ENCODE data around the gene PDIA6. TPM values are rescaled to one million over a fixed set of nuclear protein-coding genes. Genes with fewer than 3 reads are reported as not detected.

PDIA6 gene
- total RNA-seq, 1 donor from 2014 or later = 582 TPM

DNA sequence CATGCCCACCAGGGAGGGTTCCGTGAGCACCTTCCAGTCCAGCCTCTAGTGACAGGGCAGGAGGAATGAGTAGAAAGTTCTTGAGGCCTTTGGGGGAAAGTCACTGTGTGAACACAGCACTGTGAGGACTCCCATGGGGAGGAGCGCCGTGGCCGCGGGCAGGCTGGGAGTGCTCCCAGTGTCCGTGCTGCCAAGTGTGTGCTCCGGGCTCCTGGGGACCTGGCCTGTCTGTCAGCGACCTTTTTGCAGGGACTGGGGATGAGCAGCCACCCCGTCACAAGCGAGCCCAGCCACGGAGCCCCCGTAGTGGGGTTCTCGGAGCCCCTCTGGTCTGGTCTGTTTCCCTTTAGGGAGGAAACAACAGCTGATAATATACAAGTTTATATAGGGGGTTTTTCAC is 36.8 kb downstream of the PDIA6 start:
- H3K4me3 ChIP-seq (ENCODE audit: low read depth, low read length) = no peak overlapping the region
- FAIRE-seq = no peak
- TF ChIP-seq, protein P1, sequence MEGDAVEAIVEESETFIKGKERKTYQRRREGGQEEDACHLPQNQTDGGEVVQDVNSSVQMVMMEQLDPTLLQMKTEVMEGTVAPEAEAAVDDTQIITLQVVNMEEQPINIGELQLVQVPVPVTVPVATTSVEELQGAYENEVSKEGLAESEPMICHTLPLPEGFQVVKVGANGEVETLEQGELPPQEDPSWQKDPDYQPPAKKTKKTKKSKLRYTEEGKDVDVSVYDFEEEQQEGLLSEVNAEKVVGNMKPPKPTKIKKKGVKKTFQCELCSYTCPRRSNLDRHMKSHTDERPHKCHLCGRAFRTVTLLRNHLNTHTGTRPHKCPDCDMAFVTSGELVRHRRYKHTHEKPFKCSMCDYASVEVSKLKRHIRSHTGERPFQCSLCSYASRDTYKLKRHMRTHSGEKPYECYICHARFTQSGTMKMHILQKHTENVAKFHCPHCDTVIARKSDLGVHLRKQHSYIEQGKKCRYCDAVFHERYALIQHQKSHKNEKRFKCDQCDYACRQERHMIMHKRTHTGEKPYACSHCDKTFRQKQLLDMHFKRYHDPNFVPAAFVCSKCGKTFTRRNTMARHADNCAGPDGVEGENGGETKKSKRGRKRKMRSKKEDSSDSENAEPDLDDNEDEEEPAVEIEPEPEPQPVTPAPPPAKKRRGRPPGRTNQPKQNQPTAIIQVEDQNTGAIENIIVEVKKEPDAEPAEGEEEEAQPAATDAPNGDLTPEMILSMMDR (IDR thresholded peaks at IDR 0.05; ENCODE audit: insufficient read depth, low read length, severe bottlenecking) = no peak
- peaks cover 8% of the 10 kb centered on the region for H3K36me3 ChIP-seq (ENCODE audit: control insufficient read depth, insufficient read depth, low read length)
- no peaks in the 10 kb centered on the region for H3K27me3 ChIP-seq (ENCODE audit: control insufficient read depth, insufficient read depth, low read length)
- no peak for DNase-seq (ENCODE audit: low read depth)

DNA sequence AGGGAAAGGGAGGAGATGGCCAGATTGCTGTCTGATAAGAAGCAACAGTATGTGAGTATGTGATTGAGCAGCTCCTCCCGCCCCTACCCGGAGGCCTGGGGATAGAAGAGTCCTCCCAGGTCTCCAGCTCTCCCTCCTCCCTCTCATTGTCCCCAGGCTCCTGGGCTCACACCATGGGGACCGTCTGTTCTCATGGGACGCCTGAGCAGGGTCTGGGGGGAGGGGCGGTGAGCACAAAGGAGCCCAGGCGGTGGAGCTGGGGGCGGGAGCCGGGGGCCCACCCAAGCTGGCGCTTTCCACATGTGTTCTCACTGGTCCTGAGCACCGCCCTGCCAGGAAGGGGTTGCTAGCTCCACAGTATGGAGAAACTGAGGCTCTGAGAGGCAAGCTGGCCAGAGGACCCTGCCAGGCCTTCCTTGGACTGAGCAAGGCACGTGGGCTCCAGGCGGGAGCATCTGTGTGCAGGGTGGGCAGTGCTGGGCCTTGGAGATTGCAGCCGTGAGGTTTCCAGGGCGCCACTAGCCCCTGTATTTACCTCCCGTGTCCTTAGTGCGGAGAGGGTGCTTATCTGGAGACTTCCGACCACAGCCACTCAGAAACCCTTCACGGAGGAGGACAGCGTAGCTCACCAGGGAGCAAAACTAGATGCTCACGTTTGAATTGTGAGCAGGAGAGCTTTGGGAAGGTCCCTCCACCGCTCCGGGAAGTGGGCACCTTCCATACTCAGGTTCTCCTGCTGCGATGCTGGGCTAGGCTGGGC is 37.4 kb downstream of the PDIA6 start:
- Histone ChIP-seq H3K4me3 (ENCODE audit: low read depth, low read length) (no peak overlapping the region), H3K27me3 (ENCODE audit: control insufficient read depth, insufficient read depth, low read length) (no peaks in the 10 kb centered on the region), H3K36me3 (ENCODE audit: control insufficient read depth, insufficient read depth, low read length) (peaks cover 6% of the 10 kb centered on the region)
- no peak for DNase-seq (ENCODE audit: low read depth)
- TF ChIP-seq, protein P1 (IDR thresholded peaks at IDR 0.05; ENCODE audit: insufficient read depth, low read length, severe bottlenecking) = no peak
- peak; percentile 7 for FAIRE-seq

DNA sequence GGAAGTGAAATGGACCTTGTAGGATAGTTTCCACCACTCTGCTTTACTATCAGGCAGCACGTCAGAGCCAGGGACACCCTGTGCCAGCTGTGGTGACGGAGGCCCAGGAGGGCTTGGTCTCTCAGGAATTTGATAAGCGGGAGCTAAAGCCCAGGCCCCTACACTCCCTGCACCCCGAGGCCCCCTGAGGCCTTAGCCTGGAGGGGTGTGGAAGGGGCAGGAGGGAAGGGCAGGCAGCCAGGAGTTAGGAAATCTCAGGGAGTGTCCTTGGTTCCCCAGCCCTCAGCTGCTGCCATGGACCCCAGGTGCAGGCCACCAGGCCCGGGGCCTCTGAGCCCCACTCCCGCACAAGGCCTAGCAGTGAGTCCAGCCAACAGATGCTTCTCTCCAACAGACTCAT is 38.2 kb downstream of the PDIA6 start:
- FAIRE-seq (no peak), DNase-seq (ENCODE audit: low read depth) (no peak)
- no peak overlapping the region for H3K4me3 ChIP-seq (ENCODE audit: low read depth, low read length)
- peaks cover 1% of the 10 kb centered on the region for H3K36me3 ChIP-seq (ENCODE audit: control insufficient read depth, insufficient read depth, low read length)
- no peaks in the 10 kb centered on the region for H3K27me3 ChIP-seq (ENCODE audit: control insufficient read depth, insufficient read depth, low read length)
- TF ChIP-seq, protein P1 (IDR thresholded peaks at IDR 0.05; ENCODE audit: insufficient read depth, low read length, severe bottlenecking) = no peak

DNA sequence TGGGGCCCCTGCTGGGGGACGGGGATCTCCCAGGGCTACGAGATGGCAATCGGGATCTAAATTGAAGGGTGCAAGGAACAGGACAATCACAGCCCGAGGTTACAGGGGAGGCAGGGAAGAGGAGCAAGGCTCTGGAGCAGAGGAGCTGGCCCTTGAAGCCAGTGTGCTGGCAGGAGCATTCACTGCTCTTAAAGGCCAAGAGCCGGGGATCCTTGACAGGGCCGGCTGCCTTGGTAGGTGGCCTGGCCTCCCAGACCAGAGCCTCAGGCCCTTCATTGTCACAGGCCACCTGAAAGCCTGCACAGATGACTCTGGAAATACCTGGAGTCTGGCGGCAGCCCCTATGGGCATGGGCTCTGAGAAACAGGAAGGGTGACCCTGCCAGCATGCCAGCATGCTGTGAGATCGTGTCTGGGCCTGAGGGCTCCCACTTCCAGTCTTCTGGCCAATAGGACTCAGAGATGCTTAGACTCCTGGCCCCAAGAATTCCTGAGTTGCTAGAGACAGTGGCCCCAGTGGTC is 38.7 kb downstream of the PDIA6 start:
- DNase-seq (ENCODE audit: low read depth) = peak; percentile 74
- no peak overlapping the region for H3K4me3 ChIP-seq (ENCODE audit: low read depth, low read length)
- no peaks in the 10 kb centered on the region for H3K27me3 ChIP-seq (ENCODE audit: control insufficient read depth, insufficient read depth, low read length)
- H3K36me3 ChIP-seq (ENCODE audit: control insufficient read depth, insufficient read depth, low read length) = peaks cover 1% of the 10 kb centered on the region
- TF ChIP-seq, protein P1 (IDR thresholded peaks at IDR 0.05; ENCODE audit: insufficient read depth, low read length, severe bottlenecking) = no peak
- FAIRE-seq = no peak

DNA sequence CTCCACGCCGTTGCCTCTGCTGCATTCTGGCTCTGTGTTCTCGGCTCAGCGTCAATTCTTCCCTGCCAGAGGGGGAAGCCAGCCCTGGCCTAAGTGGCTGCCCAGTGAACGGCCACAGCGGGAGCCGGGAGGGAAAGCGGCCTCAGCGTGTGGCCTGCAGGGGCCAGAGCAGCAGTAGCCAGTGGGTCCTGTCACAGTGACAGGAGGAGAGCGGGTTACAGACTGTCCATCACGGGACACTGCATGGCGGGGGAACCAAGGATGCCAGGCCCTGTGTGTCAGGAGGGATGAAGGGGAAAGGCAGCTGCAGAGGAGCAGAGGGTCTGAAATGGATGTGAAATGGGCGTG is 39.7 kb downstream of the PDIA6 start:
- FAIRE-seq (no peak), DNase-seq (ENCODE audit: low read depth) (no peak)
- TF ChIP-seq, protein P1 (IDR thresholded peaks at IDR 0.05; ENCODE audit: insufficient read depth, low read length, severe bottlenecking) = no peak
- Histone ChIP-seq H3K36me3 (ENCODE audit: control insufficient read depth, insufficient read depth, low read length) (no peaks in the 10 kb centered on the region), H3K4me3 (ENCODE audit: low read depth, low read length) (no peak overlapping the region), H3K27me3 (ENCODE audit: control insufficient read depth, insufficient read depth, low read length) (no peaks in the 10 kb centered on the region)

All from bronchial epithelial cell (primary cell).